IMR-90 (cell line): ENCODE data around the gene ATP5F1B. TPM values are rescaled to one million over a fixed set of nuclear protein-coding genes. Genes with fewer than 3 reads are reported as not detected.

Experiments used
- ATAC-seq: fragments of 200-7000 bp; cut with Tn5 transposase; 2 replicates; pipeline ENCODE4 v1.9.1; 2020; ENCODE audit warnings: low read depth, mild to moderate bottlenecking, moderate library complexity
- BruUV-seq: library from RNA; stranded (reverse); fragments of 400-500 nt; replicated peaks from 2 replicates; lab custom pipeline; 2021; lab: Mats Ljungman, UMichigan
- CTCF ChIA-PET: fragments of 300-600 bp; formaldehyde crosslinking; extraction: SDS; loops from one replicate; lab custom pipeline; 2021; ENCODE audit warnings: antibody characterized with exemption; lab: Yijun Ruan, JAX
- POLR2A ChIA-PET: fragments of 300-600 bp; sonication (Branson Sonifier 250); formaldehyde crosslinking; loops from one replicate; lab custom pipeline; 2022; ENCODE audit warnings: antibody characterized with exemption; ENCODE audit not compliant: unreplicated experiment; lab: Charles Lee
- DNase-seq: peaks from one replicate; pipeline ENCODE4 v3.0.0; 2013
- H2AFZ ChIP-seq: replicated peaks from 2 replicates; pipeline ENCODE3; 2013; ENCODE audit warnings: low read length, mild to moderate bottlenecking; ENCODE audit not compliant: poor library complexity
- H2AK5ac ChIP-seq: 2 replicates; pipeline ENCODE4 v1.6.1; 2013; ENCODE audit warnings: low read depth, low read length, inconsistent platforms
- H2AK9ac ChIP-seq: replicated peaks from 2 replicates; pipeline ENCODE3; 2013; ENCODE audit warnings: mild to moderate bottlenecking, low read depth, low read length, moderate library complexity; ENCODE audit not compliant: poor library complexity
- H2BK120ac ChIP-seq: 2 replicates; pipeline ENCODE4 v1.6.1; 2013; ENCODE audit warnings: low read depth, low read length, inconsistent platforms
- H2BK15ac ChIP-seq: 3 replicates; pipeline ENCODE4 v1.6.1; 2013; ENCODE audit warnings: low read depth, low read length, inconsistent platforms
- H2BK20ac ChIP-seq: 2 replicates; pipeline ENCODE4 v1.6.1; 2013; ENCODE audit warnings: low read depth, mild to moderate bottlenecking, inconsistent platforms, low read length, moderate library complexity
- H2BK5ac ChIP-seq: 2 replicates; pipeline ENCODE4 v1.6.1; 2013; ENCODE audit warnings: mild to moderate bottlenecking, low read depth, low read length, inconsistent platforms; ENCODE audit not compliant: poor library complexity, severe bottlenecking
- H3K14ac ChIP-seq: replicated peaks from 2 replicates; pipeline ENCODE4 v1.6.1; 2013; ENCODE audit warnings: low read depth, low read length, inconsistent platforms
- H3K18ac ChIP-seq: 2 replicates; pipeline ENCODE4 v1.6.1; 2013; ENCODE audit warnings: low read depth, low read length, control low read depth
- H3K23ac ChIP-seq: 2 replicates; pipeline ENCODE4 v1.6.1; 2013; ENCODE audit warnings: low read depth, low read length, inconsistent platforms
- H3K27ac ChIP-seq: 2 replicates; pipeline ENCODE4 v1.5.1; 2013; ENCODE audit warnings: mild to moderate bottlenecking, control low read depth, low read length; ENCODE audit not compliant: insufficient read depth
- H3K27me3 ChIP-seq: 2 replicates; pipeline ENCODE4 v1.6.1; 2013; ENCODE audit warnings: low read length; ENCODE audit not compliant: control insufficient read depth, insufficient read depth
- H3K36me3 ChIP-seq: 2 replicates; pipeline ENCODE4 v1.6.1; 2013; ENCODE audit warnings: low read length, mixed read lengths; ENCODE audit not compliant: control insufficient read depth, insufficient read depth
- H3K4ac ChIP-seq: 2 replicates; pipeline ENCODE4 v1.6.1; 2013; ENCODE audit warnings: low read depth, low read length, inconsistent platforms
- H3K4me1 ChIP-seq: 2 replicates; pipeline ENCODE4 v1.6.1; 2013; ENCODE audit warnings: low read length, mixed read lengths; ENCODE audit not compliant: control insufficient read depth, insufficient read depth
- H3K4me2 ChIP-seq: 2 replicates; pipeline ENCODE4 v1.6.1; 2013; ENCODE audit warnings: low read depth, mild to moderate bottlenecking, control low read depth, low read length, moderate library complexity
- H3K4me3 ChIP-seq: 2 replicates; pipeline ENCODE4 v1.5.1; 2013; ENCODE audit warnings: low read depth, mild to moderate bottlenecking, control low read depth, low read length, moderate library complexity; ENCODE audit not compliant: insufficient read depth
- H3K56ac ChIP-seq: 2 replicates; pipeline ENCODE4 v1.6.1; 2013; ENCODE audit warnings: low read length, inconsistent platforms; ENCODE audit not compliant: insufficient read depth; ENCODE audit errors: extremely low read depth
- H3K79me1 ChIP-seq, 2 experiments: 2 replicates each; pipeline ENCODE4 v1.6.1; 2013; ENCODE audit warnings: low read length in 2 of 2, inconsistent platforms in 1 of 2, low read depth in 1 of 2
- H3K9ac ChIP-seq: 2 replicates; pipeline ENCODE4 v1.6.1; 2013; ENCODE audit warnings: low read depth, low read length, control low read depth
- H3K9me1 ChIP-seq: 2 replicates; pipeline ENCODE4 v1.6.1; 2013; ENCODE audit warnings: low read length, inconsistent platforms; ENCODE audit not compliant: insufficient read depth
- H3K9me3 ChIP-seq: 2 replicates; pipeline ENCODE4 v1.6.1; 2013; ENCODE audit warnings: low read length; ENCODE audit not compliant: control insufficient read depth, insufficient read depth
- H4K20me1 ChIP-seq: 2 replicates; pipeline ENCODE4 v1.6.1; 2013; ENCODE audit warnings: low read length, inconsistent platforms; ENCODE audit not compliant: insufficient read depth
- H4K5ac ChIP-seq: 2 replicates; pipeline ENCODE4 v1.6.1; 2013; ENCODE audit warnings: mild to moderate bottlenecking, low read depth, low read length, control low read depth
- H4K8ac ChIP-seq, 2 experiments: 2 replicates each; pipeline ENCODE4 v1.6.1; 2013; ENCODE audit warnings: low read depth in 2 of 2, low read length in 2 of 2, control low read depth in 1 of 2, inconsistent platforms in 1 of 2
- H4K91ac ChIP-seq: 2 replicates; pipeline ENCODE4 v1.6.1; 2013; ENCODE audit warnings: low read depth, low read length, inconsistent platforms; ENCODE audit not compliant: insufficient read depth
- BHLHE40 ChIP-seq: fragments of 150-350 bp; IDR thresholded peaks from 2 replicates; pipeline ENCODE4 v1.6.1; 2016; ENCODE audit warnings: mild to moderate bottlenecking, low read depth, low read length
- CEBPB ChIP-seq: IDR thresholded peaks from 2 replicates; pipeline ENCODE4 v1.6.1; 2012; ENCODE audit warnings: low read depth, low read length, improper control_type of control experiment
- CHD1 ChIP-seq: IDR thresholded peaks from 2 replicates; pipeline ENCODE4 v1.6.1; 2012; ENCODE audit warnings: low read depth, low read length, improper control_type of control experiment
- CTCF ChIP-seq: conservative IDR thresholded peaks from 2 replicates; pipeline ENCODE4 v1.5.1; 2012; ENCODE audit warnings: mild to moderate bottlenecking, low read depth, low read length, improper control_type of control experiment
- ELK1 ChIP-seq: fragments of 150-350 bp; IDR thresholded peaks from 2 replicates; pipeline ENCODE4 v1.6.1; 2016; ENCODE audit warnings: low read depth, mild to moderate bottlenecking, low read length, moderate library complexity, borderline replicate concordance
- FOS ChIP-seq: fragments of 150-350 bp; IDR thresholded peaks from 2 replicates; pipeline ENCODE4 v1.6.1; 2016; ENCODE audit warnings: low read depth, low read length
- MAFK ChIP-seq: IDR thresholded peaks from 2 replicates; pipeline ENCODE4 v1.6.1; 2012; ENCODE audit warnings: low read depth, low read length, improper control_type of control experiment
- MAZ ChIP-seq: IDR thresholded peaks from 2 replicates; pipeline ENCODE4 v1.6.1; 2012; ENCODE audit warnings: low read depth, mild to moderate bottlenecking, low read length, improper control_type of control experiment, moderate library complexity, borderline replicate concordance
- MXI1 ChIP-seq: IDR thresholded peaks from 2 replicates; pipeline ENCODE4 v1.6.1; 2012; ENCODE audit warnings: low read depth, mild to moderate bottlenecking, low read length, moderate library complexity, borderline replicate concordance
- NFE2L2 ChIP-seq: fragments of 150-350 bp; IDR thresholded peaks from 2 replicates; pipeline ENCODE4 v1.6.1; 2016; ENCODE audit warnings: low read depth, mild to moderate bottlenecking, low read length
- POLR2A ChIP-seq: IDR thresholded peaks from 2 replicates; pipeline ENCODE4 v1.6.1; 2012; ENCODE audit warnings: mild to moderate bottlenecking, low read depth, low read length
- RAD21 ChIP-seq: IDR thresholded peaks from 2 replicates; pipeline ENCODE4 v1.6.1; 2012; ENCODE audit warnings: low read length, improper control_type of control experiment
- RCOR1 ChIP-seq: IDR thresholded peaks from 2 replicates; pipeline ENCODE4 v1.6.1; 2012; ENCODE audit warnings: mild to moderate bottlenecking, low read length, improper control_type of control experiment; ENCODE audit not compliant: insufficient replicate concordance
- RFX5 ChIP-seq: IDR thresholded peaks from 2 replicates; pipeline ENCODE4 v1.8.0; 2012; ENCODE audit warnings: low read depth, mild to moderate bottlenecking, low read length, moderate library complexity
- SMC3 ChIP-seq: fragments of 150-350 bp; IDR thresholded peaks from 2 replicates; pipeline ENCODE4 v1.6.1; 2016; ENCODE audit warnings: low read depth, mild to moderate bottlenecking, antibody characterized with exemption, low read length, moderate library complexity
- USF2 ChIP-seq: fragments of 150-350 bp; IDR thresholded peaks from 2 replicates; pipeline ENCODE4 v1.6.1; 2017; ENCODE audit warnings: mild to moderate bottlenecking, antibody characterized with exemption, low read length, low read depth
- WGBS, 2 experiments: methylation state at CpG; one replicate each; pipeline versions ENCODE4 v1.1.5 to v1.1.7; 2013; ENCODE audit warnings: missing lambda C conversion rate in 2 of 2; ENCODE audit not compliant: insufficient read length in 1 of 2; ENCODE audit errors: extremely low coverage in 2 of 2; 5-methylcytosine and 5-hydroxymethylcytosine counted together
- dilution Hi-C: fragments of 300-500 bp; cut with HindIII; formaldehyde crosslinking; loops from one replicate; pipeline ENCODE4 v1.14.3; 2018; ENCODE audit warnings: low sequenced_read_pairs; ENCODE audit not compliant: unreplicated experiment
- in situ Hi-C: fragments of 300-500 bp; cut with MboI; formaldehyde crosslinking; loops from 3 replicates; pipeline ENCODE4 v1.14.3; 2019; ENCODE audit warnings: low sequenced_read_pairs, inconsistent platforms, mixed read lengths
- intact Hi-C: fragments of 100-400 bp; cut with micrococcal nuclease; formaldehyde crosslinking; loops from 2 replicates; pipeline ENCODE4 v1.10.0; 2022
- polyA plus RNA-seq, 3 experiments: library from polyadenylated mRNA; depleted of rRNA; stranded (reverse); fragments of >200 nt; gene quantifications; 2 replicates each; pipeline ENCODE4 v1.2.3, GENCODE V29; 2012; ENCODE audit warnings: low replicate concordance in 1 of 3
- total RNA-seq: library from RNA; depleted of rRNA; stranded (reverse); fragments of >200 nt; gene quantifications from 2 replicates; pipeline ENCODE4 v1.2.3, GENCODE V29; 2012

The ATP5F1B gene
- total and polyA plus RNA-seq, 2 of the 4 experiments (the other 2 are of a cell fraction): 812 to 915 TPM

GRCh38 chr12:56641219-56641618 lies 4.6 kb downstream of the ATP5F1B start:
- CTCF ChIA-PET: interaction anchor here (0.6 kb wide), 1 partner anchor 41 kb away, joined by 3 read pairs; no protein-coding TSS in a partner anchor
- no peak overlapping the region for H3K9ac ChIP-seq
- no peak overlapping the region for H2BK120ac ChIP-seq
- POLR2A ChIA-PET: no interaction called here
- H4K8ac ChIP-seq: no peak overlapping the region
- intact Hi-C loops (loop anchor here (10.0 kb wide), 1 partner anchor 364 kb away; the partner anchor contains the start of gene ZBTB39), in situ Hi-C loops (no loop called here), dilution Hi-C loops (no loop called here)
- no peak overlapping the region for H3K4me2 ChIP-seq
- no peak overlapping the region for H3K14ac ChIP-seq
- WGBS, 2 experiments: no CpG with 5 or more reads among the region's 6 CpGs
- H3K4me3 ChIP-seq: no peak overlapping the region
- H2BK15ac ChIP-seq: no peak overlapping the region
- H3K79me1 ChIP-seq: peaks cover 14 to 29% of the 10 kb centered on the region in 2 experiments; a peak in 3 of 4 replicates
- H3K36me3 ChIP-seq: peaks cover 48% of the 10 kb centered on the region
- no peak overlapping the region for H3K27ac ChIP-seq
- DNase-seq (no peak), ATAC-seq (no peak)
- H3K18ac ChIP-seq: no peak overlapping the region
- no peaks in the 10 kb centered on the region; the same call in 1 of the 2 replicates for H3K9me1 ChIP-seq
- no peak overlapping the region for H2AFZ ChIP-seq
- no peak overlapping the region for H3K23ac ChIP-seq
- peaks cover 43% of the 10 kb centered on the region for H4K20me1 ChIP-seq
- no peak overlapping the region for H4K5ac ChIP-seq
- TF ChIP-seq RFX5 (no peak), CHD1 (no peak), SMC3 (no peak), MAZ (no peak), FOS (no peak), RAD21 (no peak), ELK1 (no peak), CEBPB (no peak), BHLHE40 (no peak), USF2 (no peak), MXI1 (no peak), MAFK (no peak), RCOR1 (no peak), CTCF (no peak), NFE2L2 (no peak), POLR2A (no peak)
- H3K4ac ChIP-seq: no peak overlapping the region
- H3K27me3 ChIP-seq: no peaks in the 10 kb centered on the region
- H2BK20ac ChIP-seq: no peak overlapping the region
- H3K4me1 ChIP-seq: no peaks in the 10 kb centered on the region
- BruUV-seq: no TSS peak
- H2AK5ac ChIP-seq: no peak overlapping the region
- H3K56ac ChIP-seq: no peak overlapping the region
- no peak overlapping the region for H2AK9ac ChIP-seq
- H2BK5ac ChIP-seq: no peak overlapping the region
- H4K91ac ChIP-seq: no peak overlapping the region
- no peaks in the 10 kb centered on the region for H3K9me3 ChIP-seq
